ENCODE results near the gene C3orf62. TPM values are rescaled to one million over a fixed set of nuclear protein-coding genes. Genes with fewer than 3 reads are reported as not detected.

Gene C3orf62
- total and polyA plus RNA-seq, 9 of the 15 experiments (the other 6 are each of a cell fraction or from before 2014, with no cell fraction given): 1.3 to 5.7 (median 3.4) TPM

DNA sequence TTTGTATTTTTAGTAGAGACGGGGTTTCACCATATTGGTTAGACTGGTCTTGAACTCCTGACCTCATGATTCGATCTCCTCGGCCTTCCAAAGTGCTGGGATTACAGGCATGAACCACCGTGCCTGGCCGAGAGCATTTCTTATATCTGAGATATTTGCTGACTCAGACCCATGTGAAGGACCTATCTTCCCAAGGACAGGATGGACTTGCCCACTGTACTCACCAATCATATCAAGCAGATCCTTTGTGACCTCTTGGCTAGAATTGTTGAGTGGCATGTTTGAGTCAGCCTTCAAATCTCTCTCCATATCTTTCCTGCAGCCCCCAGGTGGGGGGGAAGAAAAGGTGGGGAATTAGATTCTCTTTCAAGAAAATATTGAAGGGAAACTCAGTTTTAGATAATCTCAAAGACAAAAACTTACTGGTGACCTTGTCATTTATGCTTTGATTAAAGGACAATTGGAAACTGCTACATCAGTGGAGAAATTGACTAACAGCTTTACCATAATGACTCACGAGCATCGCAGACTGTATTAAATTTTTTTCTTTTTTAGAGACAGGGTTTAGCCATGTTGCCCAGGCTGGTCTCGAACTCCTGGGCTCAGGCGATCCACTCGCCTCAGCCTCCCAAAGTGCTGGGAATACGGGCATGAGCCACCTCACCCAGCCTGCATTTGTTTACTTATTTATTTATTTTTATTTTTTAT, 3.1 kb downstream of the C3orf62 start:
- peak in 2 of 4 experiments; percentile 12 to 23 for DNase-seq (ENCODE audit: extremely low read depth in 1 of 4, low spot score in 3 of 4)
- H3K9ac ChIP-seq (ENCODE audit: insufficient read depth in 1 of 2, low read depth in 2 of 2, low read length in 2 of 2): no peak overlapping the region
- no peaks in the 10 kb centered on the region; a peak in 3 of 5 replicates for H3K4me1 ChIP-seq (replicated peaks in 1 of 2; ENCODE audit: control insufficient read depth in 2 of 2, insufficient read depth in 2 of 2, low read length in 2 of 2)
- H3K9me1 ChIP-seq (ENCODE audit: control insufficient read depth, insufficient read depth, low read length): no peaks in the 10 kb centered on the region
- BruUV-seq (replicated peaks): no TSS peak
- no peak overlapping the region for H2AFZ ChIP-seq (ENCODE audit: low read depth, low read length)
- in situ Hi-C loops (cut with MboI) (no loop called here), intact Hi-C loops (cut with micrococcal nuclease) (no loop called here)
- FAIRE-seq: peak; percentile 67
- no peaks in the 10 kb centered on the region for H4K20me1 ChIP-seq (replicated peaks; ENCODE audit: control insufficient read depth, insufficient read depth, low read length)
- peaks cover 41% of the 10 kb centered on the region; the same call in 2 of the 3 replicates for H3K36me3 ChIP-seq (ENCODE audit: control insufficient read depth, insufficient read depth, low read length)
- H3K27me3 ChIP-seq (ENCODE audit: control insufficient read depth in 2 of 2, insufficient read depth in 2 of 2, low read length in 2 of 2): no peaks in the 10 kb centered on the region
- H3K79me2 ChIP-seq (ENCODE audit: control insufficient read depth, insufficient read depth, low read length): no peaks in the 10 kb centered on the region
- no peak overlapping the region for H3K27ac ChIP-seq (ENCODE audit: extremely low read depth, low read depth, low read length)
- 77% methylated on average over 9 of the region's 11 CpGs for WGBS (ENCODE audit: insufficient coverage, low coverage, missing lambda C conversion rate)
- no peaks in the 10 kb centered on the region for H3K9me3 ChIP-seq (replicated peaks; ENCODE audit: control insufficient read depth, insufficient read depth, low read depth, low read length)
- H3K4me2 ChIP-seq (ENCODE audit: insufficient read depth, low read length): no peak overlapping the region
- H3K4me3 ChIP-seq: no peak overlapping the region
- ATAC-seq: 0 out of 3 replicates have a peak, but pooled peaks have one; percentile 31
- ChIA-PET POLR2A (no interaction called here), CTCF (ENCODE audit: low intra/inter-chr PET ratio) (no interaction called here)
- peak; percentile 93 for TF ChIP-seq MAFG (tag; conservative IDR thresholded peaks at IDR 0.05)
- TF ChIP-seq MYC (IDR thresholded peaks at IDR 0.05; ENCODE audit: low read depth, low read length): no peak
- TF ChIP-seq MYC (CRISPR knock-in tag; IDR thresholded peaks at IDR 0.05; ENCODE audit: borderline replicate concordance, low read depth): no peak
- TF ChIP-seq ZNF766 (CRISPR knock-in tag; conservative IDR thresholded peaks at IDR 0.05): no peak
- no peak for TF ChIP-seq STAG1 (CRISPR knock-in tag; IDR thresholded peaks at IDR 0.05; ENCODE audit: borderline replicate concordance)
- TF ChIP-seq, protein P1, sequence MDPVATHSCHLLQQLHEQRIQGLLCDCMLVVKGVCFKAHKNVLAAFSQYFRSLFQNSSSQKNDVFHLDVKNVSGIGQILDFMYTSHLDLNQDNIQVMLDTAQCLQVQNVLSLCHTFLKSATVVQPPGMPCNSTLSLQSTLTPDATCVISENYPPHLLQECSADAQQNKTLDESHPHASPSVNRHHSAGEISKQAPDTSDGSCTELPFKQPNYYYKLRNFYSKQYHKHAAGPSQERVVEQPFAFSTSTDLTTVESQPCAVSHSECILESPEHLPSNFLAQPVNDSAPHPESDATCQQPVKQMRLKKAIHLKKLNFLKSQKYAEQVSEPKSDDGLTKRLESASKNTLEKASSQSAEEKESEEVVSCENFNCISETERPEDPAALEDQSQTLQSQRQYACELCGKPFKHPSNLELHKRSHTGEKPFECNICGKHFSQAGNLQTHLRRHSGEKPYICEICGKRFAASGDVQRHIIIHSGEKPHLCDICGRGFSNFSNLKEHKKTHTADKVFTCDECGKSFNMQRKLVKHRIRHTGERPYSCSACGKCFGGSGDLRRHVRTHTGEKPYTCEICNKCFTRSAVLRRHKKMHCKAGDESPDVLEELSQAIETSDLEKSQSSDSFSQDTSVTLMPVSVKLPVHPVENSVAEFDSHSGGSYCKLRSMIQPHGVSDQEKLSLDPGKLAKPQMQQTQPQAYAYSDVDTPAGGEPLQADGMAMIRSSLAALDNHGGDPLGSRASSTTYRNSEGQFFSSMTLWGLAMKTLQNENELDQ (CRISPR knock-in tag; IDR thresholded peaks at IDR 0.05; ENCODE audit: borderline replicate concordance): no peak
- peak; percentile 73 for TF ChIP-seq FOSL1 (tag; conservative IDR thresholded peaks at IDR 0.05)
- TF ChIP-seq, protein P2, sequence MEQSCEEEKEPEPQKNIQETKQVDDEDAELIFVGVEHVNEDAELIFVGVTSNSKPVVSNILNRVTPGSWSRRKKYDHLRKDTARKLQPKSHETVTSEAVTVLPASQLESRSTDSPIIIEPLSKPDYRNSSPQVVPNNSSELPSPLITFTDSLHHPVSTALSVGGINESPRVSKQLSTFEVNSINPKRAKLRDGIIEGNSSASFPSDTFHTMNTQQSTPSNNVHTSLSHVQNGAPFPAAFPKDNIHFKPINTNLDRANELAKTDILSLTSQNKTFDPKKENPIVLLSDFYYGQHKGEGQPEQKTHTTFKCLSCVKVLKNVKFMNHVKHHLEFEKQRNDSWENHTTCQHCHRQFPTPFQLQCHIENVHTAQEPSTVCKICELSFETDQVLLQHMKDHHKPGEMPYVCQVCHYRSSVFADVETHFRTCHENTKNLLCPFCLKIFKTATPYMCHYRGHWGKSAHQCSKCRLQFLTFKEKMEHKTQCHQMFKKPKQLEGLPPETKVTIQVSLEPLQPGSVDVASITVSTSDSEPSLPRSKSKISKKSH (CRISPR knock-in tag; IDR thresholded peaks at IDR 0.05): no peak
- TF ChIP-seq BDP1 (IDR thresholded peaks at IDR 0.05; ENCODE audit: insufficient read depth, insufficient read length): no peak
